K562 (cell line): ENCODE results near the gene SBF1. TPM values are rescaled to one million over a fixed set of nuclear protein-coding genes. Genes with fewer than 3 reads are reported as not detected.

ENCODE experiments used
- BMI1 ChIP-seq: fragments of 150-350 bp; IDR thresholded peaks from 2 replicates; pipeline ENCODE4 v1.6.1; 2014; ENCODE audit warnings: low read length
- BRF2 ChIP-seq: IDR thresholded peaks from 3 replicates; pipeline ENCODE4 v1.6.1; 2011; ENCODE audit warnings: borderline replicate concordance, mild to moderate bottlenecking; ENCODE audit not compliant: insufficient read length, insufficient read depth
- HMG20B ChIP-seq: fragments of 250-450 bp; sonication (Bioruptor Pico); IDR thresholded peaks from 2 replicates; pipeline ENCODE4 v1.5.0; 2021; ENCODE audit warnings: mild to moderate bottlenecking
- HOMEZ ChIP-seq: fragments of 250-450 bp; sonication (Bioruptor Pico); IDR thresholded peaks from 2 replicates; pipeline ENCODE4 v1.4.0; 2020; ENCODE audit warnings: mild to moderate bottlenecking, moderate library complexity
- NFE2 ChIP-seq: IDR thresholded peaks from 2 replicates; pipeline ENCODE4 v1.6.1; 2014; ENCODE audit warnings: antibody characterized with exemption, low read depth
- POLR2AphosphoS2 ChIP-seq: IDR thresholded peaks from 2 replicates; pipeline ENCODE4 v1.6.1; 2012; ENCODE audit warnings: low read length, improper control_type of control experiment
- SRSF1 ChIP-seq: fragments of 200-400 bp; formaldehyde crosslinking; IDR thresholded peaks from 2 replicates; pipeline ENCODE4 v1.6.1; 2017; ENCODE audit warnings: mild to moderate bottlenecking, low read depth, low read length, moderate library complexity
- ZBTB8A ChIP-seq: fragments of 450-650 bp; IDR thresholded peaks from 2 replicates; pipeline ENCODE4 v1.6.1; 2018; ENCODE audit warnings: mild to moderate bottlenecking, moderate library complexity; ENCODE audit not compliant: partially characterized antibody
- ZEB2 ChIP-seq: fragments of 450-650 bp; IDR thresholded peaks from 2 replicates; pipeline ENCODE4 v1.6.1; 2016
- ZNF12 ChIP-seq: sonication (generic); formaldehyde crosslinking; IDR thresholded peaks from 2 replicates; pipeline ENCODE4 v1.4.0; 2020; ENCODE audit warnings: mild to moderate bottlenecking, missing genetic modification reagents
- ZNF133 ChIP-seq: fragments of 250-450 bp; sonication (Bioruptor Pico); IDR thresholded peaks from 2 replicates; pipeline ENCODE4 v1.4.0; 2020; ENCODE audit warnings: mild to moderate bottlenecking
- polyA plus RNA-seq, 8 experiments: library from polyadenylated mRNA; depleted of rRNA in 4 of 8; stranded (reverse) in 5 of 8; unstranded in 3 of 8; fragments of >200 nt; fragmentation: Nextera tagmentation in 2 of 8; fragmentation: Illumina TruSeq in 1 of 8; extraction: Ambion mirVana in 2 of 8; extraction: Trizol in 1 of 8; gene quantifications; 2 replicates each; pipeline versions ENCODE4 v1.2.1 to v1.2.3, GENCODE V29; 2011 to 2014; ENCODE audit warnings: inconsistent platforms in 1 of 8, missing spikeins in 1 of 8
- total RNA-seq, 7 experiments: library from RNA; depleted of rRNA in 6 of 7; stranded (reverse); fragments of >200 nt in 6 of 7; fragmentation: Illumina TruSeq in 2 of 7; extraction: Trizol in 2 of 7; gene quantifications; 2 replicates each; pipeline versions ENCODE4 v1.2.1 to v1.2.3, GENCODE V29; 2011 to 2021; ENCODE audit warnings: low replicate concordance in 1 of 7
- TF ChIP-seq, protein P1 (sequence below): fragments of 450-650 bp; IDR thresholded peaks from 2 replicates; pipeline ENCODE4 v1.6.1; 2016; ENCODE audit warnings: mild to moderate bottlenecking
- TF ChIP-seq, protein P2 (sequence below), 2 experiments: IDR thresholded peaks in 1 of 2; conservative IDR thresholded peaks in 1 of 2; 2 replicates each; pipeline ENCODE4 v1.6.1; 2016; ENCODE audit warnings: low read depth in 2 of 2, mild to moderate bottlenecking in 1 of 2, missing compliant biosample characterization in 1 of 2, missing genetic modification characterization in 1 of 2, moderate library complexity in 1 of 2

The SBF1 gene
- total and polyA plus RNA-seq, 9 of the 15 experiments (the other 6 are each of a cell fraction or from before 2014, with no cell fraction given): 0.44 to 50.4 (median 11.4) TPM

GRCh38 chr22:50507991-50508884 lies 33.4 kb upstream of the SBF1 start, which contains the start of gene NCAPH2 (continued):
- TF ChIP-seq ZEB2 (no peak), SRSF1 (no peak), ZNF12 (CRISPR knock-in tag) (no peak), NFE2 (no peak), HOMEZ (no peak), BMI1 (no peak), ZBTB8A (no peak), ZNF133 (CRISPR knock-in tag) (no peak), BRF2 (no peak), POLR2AphosphoS2 (no peak), HMG20B (no peak)
- TF ChIP-seq, protein P1, sequence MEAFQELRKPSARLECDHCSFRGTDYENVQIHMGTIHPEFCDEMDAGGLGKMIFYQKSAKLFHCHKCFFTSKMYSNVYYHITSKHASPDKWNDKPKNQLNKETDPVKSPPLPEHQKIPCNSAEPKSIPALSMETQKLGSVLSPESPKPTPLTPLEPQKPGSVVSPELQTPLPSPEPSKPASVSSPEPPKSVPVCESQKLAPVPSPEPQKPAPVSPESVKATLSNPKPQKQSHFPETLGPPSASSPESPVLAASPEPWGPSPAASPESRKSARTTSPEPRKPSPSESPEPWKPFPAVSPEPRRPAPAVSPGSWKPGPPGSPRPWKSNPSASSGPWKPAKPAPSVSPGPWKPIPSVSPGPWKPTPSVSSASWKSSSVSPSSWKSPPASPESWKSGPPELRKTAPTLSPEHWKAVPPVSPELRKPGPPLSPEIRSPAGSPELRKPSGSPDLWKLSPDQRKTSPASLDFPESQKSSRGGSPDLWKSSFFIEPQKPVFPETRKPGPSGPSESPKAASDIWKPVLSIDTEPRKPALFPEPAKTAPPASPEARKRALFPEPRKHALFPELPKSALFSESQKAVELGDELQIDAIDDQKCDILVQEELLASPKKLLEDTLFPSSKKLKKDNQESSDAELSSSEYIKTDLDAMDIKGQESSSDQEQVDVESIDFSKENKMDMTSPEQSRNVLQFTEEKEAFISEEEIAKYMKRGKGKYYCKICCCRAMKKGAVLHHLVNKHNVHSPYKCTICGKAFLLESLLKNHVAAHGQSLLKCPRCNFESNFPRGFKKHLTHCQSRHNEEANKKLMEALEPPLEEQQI: no peak
- TF ChIP-seq, protein P2, sequence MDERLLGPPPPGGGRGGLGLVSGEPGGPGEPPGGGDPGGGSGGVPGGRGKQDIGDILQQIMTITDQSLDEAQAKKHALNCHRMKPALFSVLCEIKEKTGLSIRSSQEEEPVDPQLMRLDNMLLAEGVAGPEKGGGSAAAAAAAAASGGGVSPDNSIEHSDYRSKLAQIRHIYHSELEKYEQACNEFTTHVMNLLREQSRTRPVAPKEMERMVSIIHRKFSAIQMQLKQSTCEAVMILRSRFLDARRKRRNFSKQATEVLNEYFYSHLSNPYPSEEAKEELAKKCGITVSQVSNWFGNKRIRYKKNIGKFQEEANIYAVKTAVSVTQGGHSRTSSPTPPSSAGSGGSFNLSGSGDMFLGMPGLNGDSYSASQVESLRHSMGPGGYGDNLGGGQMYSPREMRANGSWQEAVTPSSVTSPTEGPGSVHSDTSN (CRISPR knock-in tag; IDR thresholded peaks at IDR 0.05; ENCODE audit: low read depth): no peak
- TF ChIP-seq, protein P2 (tag; conservative IDR thresholded peaks at IDR 0.05; ENCODE audit: low read depth): peak; percentile 60
